C1 segment of cervical spinal cord (tissue), 14 donors: ENCODE measurements around the gene CORIN.
A peak's percentile ranks its signal among the peaks of the same experiment; 100 is the strongest.

Source experiments
- DNase-seq, 14 donors: peaks; one replicate each; lab custom pipeline; 2025; lab: John Stamatoyannopoulos, UW

CORIN gene

DNA sequence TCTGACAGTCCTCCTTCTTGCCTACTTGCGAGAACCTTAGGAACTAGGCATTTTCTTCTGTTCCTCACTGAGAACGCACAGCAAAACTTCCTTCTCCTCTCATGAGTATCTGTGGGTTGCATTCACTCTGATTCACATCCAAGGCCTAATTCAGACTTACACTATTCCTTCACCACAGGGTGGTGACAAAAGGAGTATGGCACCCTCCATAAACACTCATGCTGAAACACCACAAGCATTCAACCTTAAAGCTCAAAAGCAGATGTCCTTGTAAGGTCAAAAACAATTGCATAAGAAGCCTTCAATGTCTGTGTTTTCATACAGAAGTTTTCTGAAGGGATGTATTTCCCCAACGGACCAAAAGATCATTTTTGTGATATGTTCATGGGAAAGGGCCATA is 147.3 kb downstream of the CORIN start:
- DNase-seq, result no peak

- peak in 2 of 14 donors; percentile 1 to 3 for DNase-seq
These were observed 151.5 kb downstream of the CORIN start for GRCh38 chr4:47686294-47686872.

GRCh38 chr4:47675806-47676205 is 162.1 kb downstream of the CORIN start:
- no peak for DNase-seq

DNA sequence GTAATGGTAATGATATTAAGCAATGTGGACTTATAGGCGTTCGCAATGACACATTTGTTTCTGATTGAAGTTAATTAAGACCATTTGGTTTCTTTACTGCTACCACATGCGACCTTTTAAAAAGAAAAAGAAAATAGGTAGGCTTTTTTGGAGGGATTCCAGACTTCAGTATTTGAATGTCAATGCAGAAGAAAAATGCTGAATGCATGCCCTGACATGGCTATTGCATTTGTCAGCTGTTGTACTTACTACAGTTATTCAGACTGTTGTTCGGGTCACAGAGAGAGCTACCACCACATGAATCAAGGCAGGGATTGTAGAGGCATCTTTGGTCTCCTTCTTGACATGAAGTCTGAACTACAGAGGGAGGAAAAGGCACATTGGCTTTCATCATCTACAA is 163.7 kb downstream of the CORIN start:
- DNase-seq, result no peak

DNA sequence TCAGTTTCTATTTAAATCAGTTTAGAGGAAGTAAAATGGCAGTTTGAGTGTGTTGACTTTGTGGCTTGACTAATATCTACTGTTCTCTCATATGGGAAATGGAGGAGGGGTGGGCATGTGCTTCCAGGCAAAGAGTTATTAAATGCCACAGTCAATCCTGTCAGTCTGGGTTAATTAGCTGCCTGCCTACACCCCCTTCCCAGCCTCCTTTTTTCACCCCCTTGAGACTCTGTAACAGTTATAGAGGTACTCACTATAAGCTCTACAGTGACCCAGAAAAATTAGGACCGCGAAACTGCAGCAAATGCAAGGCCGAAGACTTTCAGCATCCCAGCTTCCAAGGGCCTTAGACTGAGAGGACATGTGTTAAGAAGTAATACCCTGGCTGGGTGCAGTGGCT is 165.2 kb downstream of the CORIN start:
- no peak for DNase-seq

DNA sequence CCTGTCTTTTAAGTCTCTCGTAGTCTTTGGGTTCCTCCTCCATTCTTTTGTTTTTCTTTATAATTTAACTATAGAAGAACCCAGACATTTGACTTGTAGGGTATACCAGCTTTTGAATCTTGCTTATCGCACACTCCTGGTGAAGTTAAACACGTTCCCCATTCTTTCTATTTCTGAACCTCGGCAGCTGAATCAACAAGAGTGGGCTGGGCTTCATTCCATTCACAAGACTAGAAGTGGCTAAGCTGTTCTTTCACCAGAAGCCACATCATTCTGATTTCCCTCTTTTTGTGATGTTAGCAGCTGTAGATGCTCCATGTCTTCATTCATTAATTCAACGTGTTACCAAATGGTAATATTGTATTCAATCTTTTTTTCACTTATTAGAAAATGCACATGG is 167.9 kb downstream of the CORIN start:
- DNase-seq, result no peak

DNA sequence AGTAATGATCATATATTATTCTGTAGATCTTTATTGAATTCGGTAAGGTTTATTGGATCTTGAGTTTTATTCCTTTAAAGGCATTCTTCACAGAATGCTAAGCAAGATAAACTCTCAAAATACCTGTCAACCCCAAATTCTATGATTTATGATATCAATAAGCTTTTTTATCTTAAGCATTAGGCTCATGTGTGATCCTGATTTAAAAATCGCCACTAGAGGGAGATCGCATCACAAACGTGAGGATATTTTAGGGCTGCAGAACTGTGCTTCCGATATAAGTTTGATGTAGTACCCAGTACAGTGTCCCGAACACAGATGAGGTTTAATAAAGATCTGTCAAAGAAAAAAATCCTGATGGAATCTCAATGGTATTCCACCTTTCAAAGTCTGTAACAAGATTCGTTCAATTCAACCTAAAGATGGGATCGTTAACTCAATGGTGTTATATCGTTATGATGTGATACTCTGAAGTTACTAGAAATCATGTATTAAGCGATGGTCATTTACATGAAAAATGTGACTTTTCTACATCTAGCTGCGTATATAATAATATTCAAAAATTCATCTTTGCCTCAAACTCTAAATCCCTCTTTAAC is 169.0 kb downstream of the CORIN start:
- peak in 1 of 14 donors; percentile 5 for DNase-seq

GRCh38 chr4:47668256-47668655 is 169.6 kb downstream of the CORIN start:
- DNase-seq, result no peak

GRCh38 chr4:47667552-47667951 is 170.3 kb downstream of the CORIN start:
- DNase-seq, result no peak

- peak in 1 of 14 donors; percentile 8 for DNase-seq
These were observed 173.6 kb downstream of the CORIN start for GRCh38 chr4:47664051-47664826.

GRCh38 chr4:47662975-47663374 is 174.9 kb downstream of the CORIN start:
- no peak for DNase-seq

DNA sequence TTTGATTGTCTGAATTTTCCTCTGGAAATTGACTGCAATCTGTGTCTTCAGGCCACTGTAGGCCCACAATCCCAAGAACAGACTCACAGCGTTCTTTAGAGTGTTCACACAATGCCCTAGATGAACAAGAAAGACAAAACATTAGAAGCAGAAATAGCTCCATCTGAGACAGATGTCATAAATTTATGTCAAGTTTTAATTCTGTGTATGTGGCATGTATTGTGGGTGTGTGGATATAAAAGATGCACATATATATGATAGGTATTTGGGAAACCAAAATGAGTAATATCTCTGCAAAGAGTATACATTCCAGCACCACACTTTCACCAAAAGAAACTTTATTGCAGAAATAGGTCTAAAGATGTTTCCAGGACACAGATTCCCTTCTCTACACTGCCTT is 176.1 kb downstream of the CORIN start:
- DNase-seq, result no peak

GRCh38 chr4:47659342-47659741 is 178.5 kb downstream of the CORIN start:
- DNase-seq, result no peak

DNA sequence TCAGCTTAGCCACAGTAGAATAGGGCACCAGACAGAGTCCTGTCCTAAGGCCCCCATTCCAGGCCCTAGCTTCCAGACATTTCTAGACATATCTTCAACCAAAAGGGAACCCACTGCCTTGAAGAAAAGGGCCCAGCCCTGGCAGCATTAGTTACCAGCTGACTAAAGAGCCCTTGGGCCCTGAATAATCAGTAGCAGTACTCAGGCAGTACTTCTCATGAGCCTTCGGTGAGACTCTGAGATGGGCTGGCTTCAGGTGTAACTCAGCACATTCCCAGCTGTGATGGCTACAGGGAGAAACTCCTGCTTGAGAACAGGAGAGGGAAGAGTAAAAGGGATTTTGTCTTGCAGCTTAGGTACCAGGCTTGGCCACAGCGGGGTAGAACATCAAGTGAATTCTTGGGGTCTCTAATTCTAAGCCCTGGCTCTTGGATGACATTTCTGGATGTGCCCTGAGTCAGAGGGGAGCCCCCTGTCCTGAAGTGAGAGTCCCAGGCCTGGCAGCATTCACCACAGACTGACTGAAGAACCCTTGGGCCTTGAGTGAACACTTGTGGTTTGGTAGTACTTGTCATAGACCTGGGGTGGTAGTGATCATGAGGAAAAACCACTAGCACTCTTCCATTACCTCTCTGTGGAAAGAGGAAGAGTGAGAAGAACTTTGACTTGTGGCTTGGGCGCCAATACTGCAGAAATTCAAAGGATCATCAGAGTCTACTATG is 182.7 kb downstream of the CORIN start:
- no peak for DNase-seq

DNA sequence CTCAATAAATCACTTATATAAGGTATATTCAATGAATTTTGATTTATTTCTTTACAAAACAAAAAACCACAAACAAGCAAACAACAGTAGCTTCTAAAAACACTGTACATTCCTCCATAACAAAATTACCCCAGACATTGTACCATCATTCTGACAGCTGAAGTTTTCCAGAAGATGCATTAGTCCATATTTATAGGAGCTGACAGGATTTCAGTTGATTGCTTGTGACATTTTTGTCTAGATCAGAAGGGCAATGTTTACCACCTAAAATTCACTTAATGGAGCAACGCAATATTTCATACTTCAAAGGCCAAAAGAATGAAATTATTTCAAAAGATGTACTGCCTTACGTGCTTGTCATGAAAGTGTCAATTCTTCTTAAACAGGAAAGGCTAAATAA is 185.8 kb downstream of the CORIN start:
- DNase-seq, result no peak

GRCh38 chr4:47651231-47651630 is 186.6 kb downstream of the CORIN start:
- DNase-seq, result no peak

- DNase-seq, result no peak
These were observed 187.2 kb downstream of the CORIN start for GRCh38 chr4:47650584-47651130.

DNA sequence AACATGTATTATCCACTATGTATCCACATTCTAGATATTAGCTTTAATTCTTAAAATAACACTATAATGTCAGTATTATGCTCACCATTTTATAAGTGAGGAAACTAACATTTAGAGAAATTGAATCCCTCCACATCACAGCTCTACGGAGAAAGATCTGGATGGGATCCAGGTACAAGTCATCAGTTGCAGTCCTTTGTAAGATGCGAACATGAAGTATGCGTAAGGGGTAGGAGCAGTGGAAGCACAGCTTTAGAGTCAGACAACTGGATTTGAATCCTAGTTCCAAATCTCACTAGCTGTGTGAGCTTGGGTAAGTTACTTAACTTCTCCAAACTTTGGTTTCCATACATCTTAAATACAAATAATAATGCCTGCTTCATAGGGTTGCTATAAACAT is 190.3 kb downstream of the CORIN start:
- DNase-seq, result no peak

DNA sequence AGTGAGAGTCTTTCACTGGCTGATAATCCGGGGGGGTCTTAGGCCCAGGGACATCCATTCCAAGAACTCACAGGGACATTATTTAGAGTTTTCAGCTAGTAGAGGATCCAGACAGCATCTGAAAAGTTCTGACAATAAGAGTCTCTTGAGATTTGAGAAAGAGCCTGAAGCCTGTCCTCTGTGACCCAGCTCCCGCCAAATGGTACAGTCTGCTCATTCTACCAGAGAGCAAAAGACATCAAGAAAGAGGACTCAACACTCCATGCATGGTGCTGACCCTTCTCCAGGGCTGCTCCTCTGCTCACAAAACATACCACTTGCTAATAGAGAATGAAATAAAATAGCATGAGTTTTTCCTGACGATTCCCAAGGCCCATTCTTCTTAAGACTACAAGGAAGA is 190.8 kb downstream of the CORIN start:
- no peak for DNase-seq

DNA sequence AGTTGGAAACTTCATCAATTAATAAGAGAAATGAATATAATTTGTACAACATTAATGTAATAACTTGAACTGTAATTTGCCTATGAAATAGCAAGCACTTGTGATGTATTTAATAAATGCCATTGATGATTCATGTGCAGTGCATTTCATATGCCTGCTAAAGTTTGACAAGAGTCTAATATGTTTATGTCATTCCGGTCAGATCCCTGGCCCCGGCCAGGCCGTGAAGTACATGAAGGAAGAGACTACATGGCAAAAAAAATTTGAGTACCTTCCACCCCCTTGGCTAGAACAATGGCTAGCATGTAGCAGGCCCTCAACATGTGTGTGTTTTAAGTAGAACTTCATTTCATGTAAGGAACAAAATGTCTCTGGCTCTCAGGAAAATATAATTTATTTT is 191.5 kb downstream of the CORIN start:
- DNase-seq, result no peak

DNA sequence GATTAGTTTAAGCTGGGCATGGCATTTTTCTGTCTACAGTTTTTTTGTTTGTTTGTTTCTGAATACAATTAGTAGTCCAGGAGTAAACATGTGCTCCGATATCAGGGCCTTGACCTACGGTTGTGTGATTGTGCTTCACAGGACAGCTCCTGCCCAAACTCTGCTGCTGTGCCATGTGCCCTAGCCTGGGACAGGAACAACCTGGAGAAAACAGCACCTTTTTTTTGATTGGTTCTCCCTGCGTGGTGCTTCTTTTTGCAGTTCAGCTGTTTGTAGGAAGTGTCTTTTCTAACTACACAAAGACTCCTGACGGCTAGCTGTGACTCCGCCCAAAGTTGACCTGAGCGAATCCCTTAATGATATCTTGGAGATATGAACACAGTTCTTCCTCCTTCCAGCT is 194.0 kb downstream of the CORIN start:
- no peak for DNase-seq
